Esophagus squamous epithelium (tissue), 4 donors: Measurements from ENCODE around the gene TEKT1.

ENCODE experiments used
- POLR2A ChIP-seq, 4 donors: fragments of 450-650 bp; IDR thresholded peaks; one replicate each; pipeline ENCODE4 v1.6.1; 2017; ENCODE audit warnings: antibody characterized with exemption in 4 of 4, mild to moderate bottlenecking in 4 of 4, moderate library complexity in 3 of 4
- TF ChIP-seq, protein P1 (sequence below), 6 experiments: fragments of 450-650 bp in 4 of 6; fragments of 200-600 bp in 2 of 6; sonication (generic) in 2 of 6; IDR thresholded peaks; one replicate each; pipeline ENCODE4 v1.5.1; 2016 to 2019; ENCODE audit warnings: antibody characterized with exemption in 6 of 6, mild to moderate bottlenecking in 4 of 6, moderate library complexity in 4 of 6

DNA sequence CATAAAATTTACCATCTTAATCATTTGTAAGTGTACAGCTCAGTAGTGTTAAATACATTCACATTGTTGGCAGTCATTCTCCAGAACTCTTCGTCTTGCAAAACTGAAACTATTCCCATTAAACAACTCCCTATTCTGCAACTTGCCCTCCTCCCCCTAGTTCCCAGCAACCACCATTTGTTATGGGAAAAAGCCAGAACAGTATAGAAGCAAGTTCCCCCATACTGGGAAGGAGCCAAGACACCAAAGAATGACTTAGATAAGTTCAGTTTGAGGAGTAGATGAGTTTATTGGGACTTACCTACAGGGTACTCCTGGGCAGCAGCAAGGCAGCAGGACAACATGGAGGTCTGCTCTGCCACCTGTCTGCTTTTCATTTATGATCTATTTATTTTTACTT is 39.3 kb upstream of the TEKT1 start:
- TF ChIP-seq POLR2A (IDR thresholded peaks at IDR 0.05): no peak
- TF ChIP-seq, protein P1, sequence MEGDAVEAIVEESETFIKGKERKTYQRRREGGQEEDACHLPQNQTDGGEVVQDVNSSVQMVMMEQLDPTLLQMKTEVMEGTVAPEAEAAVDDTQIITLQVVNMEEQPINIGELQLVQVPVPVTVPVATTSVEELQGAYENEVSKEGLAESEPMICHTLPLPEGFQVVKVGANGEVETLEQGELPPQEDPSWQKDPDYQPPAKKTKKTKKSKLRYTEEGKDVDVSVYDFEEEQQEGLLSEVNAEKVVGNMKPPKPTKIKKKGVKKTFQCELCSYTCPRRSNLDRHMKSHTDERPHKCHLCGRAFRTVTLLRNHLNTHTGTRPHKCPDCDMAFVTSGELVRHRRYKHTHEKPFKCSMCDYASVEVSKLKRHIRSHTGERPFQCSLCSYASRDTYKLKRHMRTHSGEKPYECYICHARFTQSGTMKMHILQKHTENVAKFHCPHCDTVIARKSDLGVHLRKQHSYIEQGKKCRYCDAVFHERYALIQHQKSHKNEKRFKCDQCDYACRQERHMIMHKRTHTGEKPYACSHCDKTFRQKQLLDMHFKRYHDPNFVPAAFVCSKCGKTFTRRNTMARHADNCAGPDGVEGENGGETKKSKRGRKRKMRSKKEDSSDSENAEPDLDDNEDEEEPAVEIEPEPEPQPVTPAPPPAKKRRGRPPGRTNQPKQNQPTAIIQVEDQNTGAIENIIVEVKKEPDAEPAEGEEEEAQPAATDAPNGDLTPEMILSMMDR (IDR thresholded peaks at IDR 0.05): no peak
